Nephron (organoid): ENCODE measurements around the gene FAM181B.
A peak's percentile ranks its signal among the peaks of the same experiment; 100 is the strongest.

Experiments
- H3K27ac Mint-ChIP-seq, 3 experiments: 2 replicates each; pipeline ENCODE4 v1.8.0; 2020; ENCODE audit warnings: mixed read lengths in 3 of 3, mild to moderate bottlenecking in 2 of 3, moderate library complexity in 1 of 3
- H3K27me3 Mint-ChIP-seq: 2 replicates; pipeline ENCODE4 v1.8.0; 2021; ENCODE audit warnings: low read depth, mild to moderate bottlenecking, moderate library complexity, mixed read lengths
- H3K36me3 Mint-ChIP-seq: 2 replicates; pipeline ENCODE4 v1.8.0; 2020; ENCODE audit warnings: low read depth, mixed read lengths
- H3K4me1 Mint-ChIP-seq: 2 replicates; pipeline ENCODE4 v1.8.0; 2020; ENCODE audit warnings: mixed read lengths
- H3K4me3 Mint-ChIP-seq, 3 experiments: 2 replicates each; pipeline ENCODE4 v1.8.0; 2020; ENCODE audit warnings: mild to moderate bottlenecking in 3 of 3, mixed read lengths in 3 of 3, moderate library complexity in 2 of 3
- H3K9me3 Mint-ChIP-seq: 2 replicates; pipeline ENCODE4 v1.8.0; 2020; ENCODE audit warnings: mixed read lengths
- TF ChIP-seq, protein P1 (sequence below), 3 experiments: fragments of 200-600 bp; sonication (generic); IDR thresholded peaks; one replicate each; pipeline ENCODE4 v1.5.0; 2021; ENCODE audit warnings: antibody characterized with exemption in 3 of 3; ENCODE audit not compliant: unreplicated experiment in 3 of 3

The FAM181B gene, protein sequence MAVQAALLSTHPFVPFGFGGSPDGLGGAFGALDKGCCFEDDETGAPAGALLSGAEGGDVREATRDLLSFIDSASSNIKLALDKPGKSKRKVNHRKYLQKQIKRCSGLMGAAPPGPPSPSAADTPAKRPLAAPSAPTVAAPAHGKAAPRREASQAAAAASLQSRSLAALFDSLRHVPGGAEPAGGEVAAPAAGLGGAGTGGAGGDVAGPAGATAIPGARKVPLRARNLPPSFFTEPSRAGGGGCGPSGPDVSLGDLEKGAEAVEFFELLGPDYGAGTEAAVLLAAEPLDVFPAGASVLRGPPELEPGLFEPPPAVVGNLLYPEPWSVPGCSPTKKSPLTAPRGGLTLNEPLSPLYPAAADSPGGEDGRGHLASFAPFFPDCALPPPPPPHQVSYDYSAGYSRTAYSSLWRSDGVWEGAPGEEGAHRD

DNA sequence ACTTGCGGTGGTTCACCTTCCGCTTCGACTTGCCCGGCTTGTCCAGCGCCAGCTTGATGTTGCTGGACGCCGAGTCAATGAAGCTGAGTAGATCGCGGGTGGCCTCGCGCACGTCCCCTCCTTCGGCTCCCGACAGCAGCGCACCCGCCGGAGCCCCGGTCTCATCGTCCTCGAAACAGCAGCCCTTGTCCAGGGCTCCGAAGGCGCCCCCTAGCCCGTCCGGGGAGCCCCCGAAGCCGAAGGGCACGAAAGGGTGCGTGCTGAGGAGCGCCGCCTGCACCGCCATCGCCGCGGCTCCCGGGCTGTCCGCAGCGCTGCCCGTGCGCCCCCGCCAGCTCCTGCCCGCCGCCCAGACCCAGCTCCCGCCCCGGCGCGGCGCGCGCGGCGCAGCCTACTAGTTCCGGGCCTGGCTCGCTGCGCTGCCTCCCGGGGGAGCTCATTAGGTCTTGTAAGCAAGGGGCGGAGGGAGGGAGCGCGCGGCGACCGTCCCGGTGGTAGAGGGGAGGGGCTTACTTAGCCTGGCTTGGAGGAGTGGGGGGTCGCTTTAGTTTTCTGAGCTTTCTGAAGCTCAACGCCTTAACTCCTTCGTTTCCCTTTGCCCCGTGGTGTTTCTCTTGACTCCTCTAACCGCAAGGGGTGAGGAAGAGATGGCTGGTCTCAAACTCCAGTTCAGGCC is at the start of gene FAM181B:
Gene FAM181B, minus strand, starts transcription at position 421 of the 676 bp plus-strand sequence. Its CDS starts 135 bp downstream, at position 286.
- Mint-ChIP-seq H3K36me3 (no peaks in the 10 kb centered on the region), H3K9me3 (no peaks in the 10 kb centered on the region), H3K4me1 (peaks cover 12% of the 10 kb centered on the region), H3K4me3 (peak within 1 kb of the TSS; percentile 80 to 87 (median 86)), H3K27ac (peak within 1 kb of the TSS in 2 of 3 experiments; percentile 26 to 76), H3K27me3 (peaks cover 69% of the 10 kb centered on the region)
- TF ChIP-seq, protein P1, sequence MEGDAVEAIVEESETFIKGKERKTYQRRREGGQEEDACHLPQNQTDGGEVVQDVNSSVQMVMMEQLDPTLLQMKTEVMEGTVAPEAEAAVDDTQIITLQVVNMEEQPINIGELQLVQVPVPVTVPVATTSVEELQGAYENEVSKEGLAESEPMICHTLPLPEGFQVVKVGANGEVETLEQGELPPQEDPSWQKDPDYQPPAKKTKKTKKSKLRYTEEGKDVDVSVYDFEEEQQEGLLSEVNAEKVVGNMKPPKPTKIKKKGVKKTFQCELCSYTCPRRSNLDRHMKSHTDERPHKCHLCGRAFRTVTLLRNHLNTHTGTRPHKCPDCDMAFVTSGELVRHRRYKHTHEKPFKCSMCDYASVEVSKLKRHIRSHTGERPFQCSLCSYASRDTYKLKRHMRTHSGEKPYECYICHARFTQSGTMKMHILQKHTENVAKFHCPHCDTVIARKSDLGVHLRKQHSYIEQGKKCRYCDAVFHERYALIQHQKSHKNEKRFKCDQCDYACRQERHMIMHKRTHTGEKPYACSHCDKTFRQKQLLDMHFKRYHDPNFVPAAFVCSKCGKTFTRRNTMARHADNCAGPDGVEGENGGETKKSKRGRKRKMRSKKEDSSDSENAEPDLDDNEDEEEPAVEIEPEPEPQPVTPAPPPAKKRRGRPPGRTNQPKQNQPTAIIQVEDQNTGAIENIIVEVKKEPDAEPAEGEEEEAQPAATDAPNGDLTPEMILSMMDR (IDR thresholded peaks at IDR 0.05; ENCODE audit: unreplicated experiment in 3 of 3), result peak in 1 of 3 experiments; percentile 8

DNA sequence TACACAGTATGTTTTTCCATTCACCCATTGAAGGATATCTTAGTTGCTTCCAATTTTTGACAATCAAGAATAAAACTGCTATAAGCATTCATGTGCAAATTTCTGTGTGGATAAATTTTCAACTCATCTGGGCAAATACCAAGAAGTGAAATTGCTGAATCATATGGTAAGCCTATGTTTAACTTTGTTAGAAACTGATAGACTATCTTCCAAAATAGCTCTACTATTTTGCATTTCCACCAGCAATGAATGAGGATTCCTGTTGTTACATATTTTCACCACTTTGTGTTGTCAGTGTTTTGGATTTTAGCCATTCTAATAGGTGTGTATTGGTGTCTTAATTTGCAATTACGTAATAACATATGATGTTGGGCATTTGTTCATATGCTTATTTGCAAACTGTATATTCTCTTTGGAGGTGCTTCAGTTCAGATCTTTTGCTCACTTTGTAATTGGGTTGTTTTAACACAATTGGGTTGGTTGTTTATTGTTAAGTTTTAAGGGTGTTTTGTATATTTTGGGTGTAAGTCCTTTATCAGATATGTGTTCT is 49.2 kb upstream of the FAM181B start:
- Mint-ChIP-seq H3K4me3 (no peak overlapping the region), H3K27ac (no peak overlapping the region), H3K36me3 (no peaks in the 10 kb centered on the region), H3K27me3 (no peaks in the 10 kb centered on the region), H3K9me3 (peaks cover 7% of the 10 kb centered on the region), H3K4me1 (no peaks in the 10 kb centered on the region)
- TF ChIP-seq, protein P1 (IDR thresholded peaks at IDR 0.05; ENCODE audit: unreplicated experiment in 3 of 3), result no peak

DNA sequence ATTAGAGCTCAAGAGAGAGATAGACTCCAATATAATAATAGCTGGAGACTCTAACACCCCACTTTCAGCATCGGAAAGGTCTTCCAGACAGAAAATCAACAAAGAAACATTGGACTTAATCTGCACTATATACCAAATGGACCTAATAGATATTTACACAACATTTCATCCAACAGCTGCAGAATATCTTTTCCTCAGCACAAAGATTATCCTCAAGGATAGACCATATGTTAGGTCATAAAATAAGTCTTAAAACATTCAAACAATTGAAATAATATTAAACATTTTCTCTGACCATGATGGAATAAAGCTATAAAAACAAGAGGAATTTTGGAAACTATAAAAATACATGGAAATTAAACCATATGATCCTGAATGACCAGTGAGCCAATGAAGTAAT is 45.1 kb upstream of the FAM181B start:
- TF ChIP-seq, protein P1 (IDR thresholded peaks at IDR 0.05; ENCODE audit: unreplicated experiment in 3 of 3), result no peak
- H3K27ac Mint-ChIP-seq, result no peak overlapping the region
- no peaks in the 10 kb centered on the region for H3K36me3 Mint-ChIP-seq
- H3K9me3 Mint-ChIP-seq, result peaks cover 19% of the 10 kb centered on the region
- no peaks in the 10 kb centered on the region for H3K27me3 Mint-ChIP-seq
- H3K4me3 Mint-ChIP-seq, result no peak overlapping the region
- H3K4me1 Mint-ChIP-seq, result no peaks in the 10 kb centered on the region

DNA sequence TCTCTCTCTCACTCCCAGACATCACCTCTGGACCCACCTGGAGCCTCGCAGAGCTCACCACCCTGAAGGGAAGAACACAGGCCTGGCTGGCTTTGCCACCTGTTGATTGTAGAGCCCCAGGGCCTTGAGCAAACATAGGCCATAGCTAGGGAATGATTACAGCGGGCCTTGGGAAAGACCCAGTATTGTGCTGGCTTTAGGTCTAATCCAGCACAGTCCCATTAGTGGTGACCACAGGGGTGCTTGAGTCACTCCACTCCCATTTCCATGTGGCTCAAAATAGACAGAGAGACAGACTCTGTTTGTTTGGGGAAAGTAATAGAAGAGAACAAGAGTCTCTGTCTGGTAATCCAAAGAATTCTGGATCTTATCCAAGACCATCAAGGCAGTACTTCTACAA is 42.7 kb upstream of the FAM181B start:
- H3K4me3 Mint-ChIP-seq, result no peak overlapping the region
- peaks cover 21% of the 10 kb centered on the region for H3K9me3 Mint-ChIP-seq
- TF ChIP-seq, protein P1 (IDR thresholded peaks at IDR 0.05; ENCODE audit: unreplicated experiment in 3 of 3), result no peak
- no peak overlapping the region for H3K27ac Mint-ChIP-seq
- no peaks in the 10 kb centered on the region for H3K27me3 Mint-ChIP-seq
- no peaks in the 10 kb centered on the region for H3K36me3 Mint-ChIP-seq
- H3K4me1 Mint-ChIP-seq, result no peaks in the 10 kb centered on the region

DNA sequence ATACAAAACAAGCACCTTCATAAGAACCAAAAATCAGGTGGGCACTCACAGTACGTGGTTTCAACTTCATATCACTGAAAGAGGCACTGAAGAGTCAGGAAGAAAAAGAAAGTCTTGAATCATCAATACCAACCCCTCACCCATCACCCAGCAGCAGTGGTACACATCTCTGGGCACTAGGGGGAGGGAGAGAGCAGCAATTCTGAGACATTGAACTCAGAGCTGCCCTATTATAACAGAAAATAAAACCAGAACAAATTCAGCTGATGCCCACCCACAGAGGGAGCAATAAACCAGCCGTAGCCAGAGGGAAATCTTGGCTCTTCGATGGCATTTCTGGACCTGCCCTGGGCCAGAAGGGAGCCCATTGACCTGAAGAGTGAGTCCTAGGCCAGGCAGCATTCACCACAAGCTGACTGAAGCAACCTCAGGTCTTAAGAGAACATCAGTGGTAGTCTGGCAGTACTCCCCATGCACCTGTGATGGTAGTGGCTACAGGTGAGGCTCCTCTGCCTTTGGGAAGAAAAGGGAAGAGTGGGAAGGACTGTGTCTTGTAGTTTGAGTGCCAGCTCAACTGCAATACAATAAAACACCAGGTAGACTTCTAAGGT is 42.2 kb upstream of the FAM181B start:
- H3K36me3 Mint-ChIP-seq, result no peaks in the 10 kb centered on the region
- H3K27me3 Mint-ChIP-seq, result no peaks in the 10 kb centered on the region
- no peak overlapping the region for H3K4me3 Mint-ChIP-seq
- peaks cover 17% of the 10 kb centered on the region for H3K9me3 Mint-ChIP-seq
- H3K4me1 Mint-ChIP-seq, result no peaks in the 10 kb centered on the region
- TF ChIP-seq, protein P1 (IDR thresholded peaks at IDR 0.05; ENCODE audit: unreplicated experiment in 3 of 3), result no peak
- H3K27ac Mint-ChIP-seq, result no peak overlapping the region
